ENCODE results near the gene GNA12.
A peak's percentile ranks its signal among the peaks of the same experiment; 100 is the strongest.
"Not testable (repeated sequence)": the region's sequence is repeated elsewhere in the genome, so short reads cannot be mapped to it uniquely, and the experiment has no call there.

GNA12 gene

DNA sequence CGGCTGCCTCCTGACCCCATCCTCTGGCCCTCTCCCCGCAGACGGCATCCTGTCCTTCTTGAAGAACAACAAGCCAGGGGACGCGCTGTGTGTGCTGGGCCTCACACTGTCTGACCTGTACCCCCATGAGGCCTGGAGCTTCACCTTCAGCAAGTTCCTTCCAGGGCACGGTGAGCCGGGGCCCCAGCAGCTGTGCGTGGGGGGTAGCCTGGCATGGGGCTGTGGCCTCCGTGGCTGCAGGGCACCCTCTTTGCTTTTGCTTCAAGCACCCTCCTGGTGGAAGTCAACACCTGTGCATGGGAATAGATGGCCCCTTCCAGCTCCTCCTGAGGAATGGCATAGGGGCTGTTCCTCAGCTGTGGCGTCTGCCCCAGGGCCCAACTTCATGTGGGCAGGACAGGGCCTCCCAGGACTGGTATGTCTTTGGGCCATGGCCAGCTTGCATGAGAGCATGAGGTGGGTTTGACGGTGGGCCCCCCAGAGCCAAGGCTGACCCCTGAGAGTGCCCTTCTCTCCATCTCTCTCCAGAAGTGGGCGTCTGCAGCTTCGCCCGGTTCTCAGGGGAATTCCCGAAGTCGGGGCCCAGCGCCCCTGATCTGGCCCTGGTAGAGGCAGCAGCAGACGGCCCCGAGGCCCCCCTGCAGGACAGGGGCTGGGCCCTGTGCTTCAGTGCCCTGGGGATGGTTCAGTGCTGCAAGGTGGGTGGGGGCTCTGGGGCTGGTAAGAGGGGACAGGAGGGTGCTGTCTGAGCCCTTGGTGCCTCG lies 135.4 kb downstream of the GNA12 start:
- no peak for DNase-seq

DNA sequence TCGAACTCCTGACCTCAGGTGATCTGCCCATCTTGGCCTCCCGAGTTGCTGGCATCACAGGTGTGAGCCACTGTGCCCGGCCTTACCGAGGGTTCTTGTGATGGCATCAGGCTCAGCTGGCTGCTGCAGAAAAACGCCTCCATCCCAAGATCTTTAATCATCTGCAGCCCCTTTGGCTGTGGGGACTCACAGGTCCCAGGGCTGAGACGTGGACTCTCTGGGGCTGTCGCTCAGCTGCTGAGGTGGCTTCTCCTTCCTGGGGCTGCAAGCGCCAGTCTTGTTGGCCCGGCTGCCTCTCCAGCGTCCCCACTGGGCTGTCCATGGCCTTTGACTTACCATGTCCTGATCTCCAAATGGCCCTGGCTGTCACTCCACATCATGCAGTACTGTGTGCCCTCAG lies 136.1 kb downstream of the GNA12 start:
- DNase-seq: no peak

DNA sequence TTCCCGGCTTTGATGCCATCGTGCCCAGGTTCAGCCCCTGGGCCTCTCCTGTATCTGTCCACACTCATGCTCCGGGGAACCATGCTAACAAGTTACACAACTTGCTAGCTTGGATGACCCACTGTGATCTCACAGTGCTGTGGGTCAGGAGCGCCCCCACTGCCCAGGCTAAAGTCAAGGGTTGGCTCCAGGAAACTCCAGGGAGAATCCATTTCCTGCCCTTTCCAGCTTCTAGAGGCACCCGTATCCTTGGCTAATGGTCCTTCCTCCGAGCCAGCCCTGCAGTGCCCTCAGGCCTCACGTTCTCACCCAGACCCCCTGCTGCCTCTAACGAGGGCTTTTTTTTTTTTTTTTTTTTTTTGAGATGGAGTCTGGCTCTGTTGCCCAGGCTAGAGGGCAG lies 136.6 kb downstream of the GNA12 start:
- no peak for DNase-seq

DNA sequence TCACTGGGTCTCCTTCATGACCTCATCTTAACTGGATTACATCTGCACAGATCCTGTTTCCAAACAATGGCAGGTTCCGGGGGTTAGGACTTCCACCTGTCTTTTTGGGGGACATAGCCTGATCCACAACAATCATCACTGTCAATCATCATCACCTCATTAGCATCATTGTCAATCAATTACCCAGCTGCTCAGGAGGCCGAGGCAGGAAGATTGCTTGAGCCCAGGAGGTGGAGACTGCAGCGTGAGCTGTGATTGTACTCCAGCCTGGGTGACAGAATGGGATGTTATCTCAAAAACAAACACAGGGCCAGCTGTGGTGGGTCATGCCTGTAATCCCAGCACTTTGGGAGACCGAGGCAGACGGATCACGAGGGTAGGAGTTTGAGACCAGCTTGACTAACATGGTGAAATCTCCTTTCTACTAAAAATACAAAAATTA lies 137.4 kb downstream of the GNA12 start:
- DNase-seq: peak; percentile 81

DNA sequence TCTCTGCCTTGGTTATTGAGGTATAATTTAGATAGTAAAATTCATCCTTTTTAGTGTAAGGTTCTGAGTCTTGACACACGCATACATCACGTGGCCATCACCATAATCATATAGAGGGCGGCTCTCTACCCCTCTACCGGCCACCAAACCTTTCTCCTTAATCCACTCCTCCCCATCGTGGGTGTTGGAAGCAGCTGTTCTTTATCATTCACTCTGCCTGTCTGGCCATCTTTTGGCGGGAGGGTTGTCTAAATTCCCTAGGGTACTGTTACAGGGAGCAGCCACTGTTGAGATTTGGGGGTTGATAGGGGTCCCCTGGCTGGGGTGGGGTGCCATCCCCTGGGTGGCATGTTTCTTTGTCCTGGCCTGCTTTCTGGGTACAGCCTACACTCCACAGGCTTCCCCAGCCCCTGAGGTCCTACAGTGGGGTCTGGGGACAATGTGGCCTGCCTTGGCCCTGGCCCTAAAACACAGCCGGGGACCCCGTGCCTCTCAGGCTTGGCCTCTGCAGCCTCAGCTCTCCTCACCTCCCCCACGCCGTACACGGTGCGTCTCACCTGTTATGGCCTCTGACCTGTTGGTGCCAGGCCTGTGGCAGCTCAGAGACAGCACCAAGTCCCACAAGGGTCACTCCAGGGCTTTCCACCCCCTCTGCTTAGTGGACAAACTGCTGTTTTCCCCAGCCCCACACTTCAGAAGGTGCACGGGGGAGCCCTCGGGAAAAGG lies 138.6 kb downstream of the GNA12 start:
- no peak for DNase-seq

DNA sequence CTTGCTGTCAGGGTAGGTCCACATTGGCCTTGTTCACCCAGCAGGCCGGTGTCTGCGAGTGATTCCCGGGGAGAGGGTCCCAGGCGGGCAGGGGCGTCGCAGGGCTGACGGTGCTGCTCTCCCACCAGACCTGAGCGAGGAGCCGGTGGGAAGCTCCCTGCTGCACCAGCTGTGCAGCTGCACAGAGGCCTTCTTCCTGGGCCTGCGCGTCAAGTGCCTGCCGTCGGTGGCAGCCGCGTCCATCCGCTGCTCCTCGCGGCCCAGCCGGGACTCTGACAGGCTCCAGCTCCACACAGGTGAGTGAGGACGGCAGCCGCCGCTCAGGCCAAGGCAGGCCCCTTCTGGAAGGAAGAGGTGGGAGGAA lies 141.5 kb downstream of the GNA12 start:
- DNase-seq: no peak

DNA sequence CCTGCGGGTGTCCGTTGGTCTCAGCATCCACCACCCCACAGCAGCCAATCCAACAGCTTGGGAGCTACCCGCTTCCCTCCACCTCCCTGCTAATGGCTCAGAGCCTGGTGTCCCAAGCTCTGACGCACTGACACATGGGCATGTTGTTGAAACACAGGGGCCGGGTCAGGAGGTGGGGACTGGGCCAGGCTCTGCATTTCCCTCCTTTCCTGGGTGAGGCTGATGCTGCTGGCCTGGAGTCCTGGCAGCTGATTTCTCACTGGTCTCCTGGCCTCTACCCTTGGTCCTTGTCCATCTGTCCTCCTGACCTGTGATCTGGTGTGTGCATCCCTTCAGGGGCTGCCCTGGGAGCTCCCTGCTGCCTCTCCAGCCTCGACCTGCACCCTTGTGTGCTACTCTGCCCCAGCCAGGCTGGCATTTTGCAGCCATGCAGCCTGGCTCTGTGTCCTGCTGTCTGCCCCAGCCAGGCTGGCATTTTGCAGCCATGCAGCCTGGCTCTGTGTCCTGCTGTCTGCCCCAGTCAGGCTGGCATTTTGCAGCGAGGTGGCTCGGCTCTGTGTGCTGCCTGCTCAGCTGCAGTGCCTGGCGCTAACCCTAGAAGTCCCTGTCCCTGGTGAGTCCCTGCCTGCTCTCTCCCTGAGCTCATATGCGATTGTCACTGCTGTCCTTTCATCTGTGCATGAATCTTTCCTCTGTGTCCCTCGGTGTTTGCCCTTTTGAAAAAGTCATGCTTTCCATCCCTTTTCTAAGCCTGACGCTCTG lies 142.1 kb downstream of the GNA12 start:
- DNase-seq: no peak

DNA sequence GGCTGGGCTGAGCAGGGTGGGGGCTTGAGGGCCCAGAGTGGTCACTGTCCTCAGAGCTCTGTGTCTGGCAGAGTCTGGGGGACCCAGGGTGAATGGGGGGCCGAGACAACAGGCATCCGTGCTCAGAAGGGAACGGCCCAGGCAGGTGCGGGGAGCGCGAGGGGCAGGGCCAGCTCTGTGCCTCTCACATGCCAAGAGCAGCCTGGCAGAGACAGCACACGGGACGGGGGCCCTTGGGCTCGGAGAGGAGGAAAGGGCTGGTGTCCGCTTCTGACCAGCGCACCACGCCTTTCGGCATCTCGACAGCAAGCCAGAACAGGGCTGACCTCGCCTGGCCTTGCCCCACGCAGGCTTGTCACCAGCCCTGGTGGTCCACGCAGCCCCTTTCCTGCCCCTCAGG lies 142.7 kb downstream of the GNA12 start:
- DNase-seq: no peak

DNA sequence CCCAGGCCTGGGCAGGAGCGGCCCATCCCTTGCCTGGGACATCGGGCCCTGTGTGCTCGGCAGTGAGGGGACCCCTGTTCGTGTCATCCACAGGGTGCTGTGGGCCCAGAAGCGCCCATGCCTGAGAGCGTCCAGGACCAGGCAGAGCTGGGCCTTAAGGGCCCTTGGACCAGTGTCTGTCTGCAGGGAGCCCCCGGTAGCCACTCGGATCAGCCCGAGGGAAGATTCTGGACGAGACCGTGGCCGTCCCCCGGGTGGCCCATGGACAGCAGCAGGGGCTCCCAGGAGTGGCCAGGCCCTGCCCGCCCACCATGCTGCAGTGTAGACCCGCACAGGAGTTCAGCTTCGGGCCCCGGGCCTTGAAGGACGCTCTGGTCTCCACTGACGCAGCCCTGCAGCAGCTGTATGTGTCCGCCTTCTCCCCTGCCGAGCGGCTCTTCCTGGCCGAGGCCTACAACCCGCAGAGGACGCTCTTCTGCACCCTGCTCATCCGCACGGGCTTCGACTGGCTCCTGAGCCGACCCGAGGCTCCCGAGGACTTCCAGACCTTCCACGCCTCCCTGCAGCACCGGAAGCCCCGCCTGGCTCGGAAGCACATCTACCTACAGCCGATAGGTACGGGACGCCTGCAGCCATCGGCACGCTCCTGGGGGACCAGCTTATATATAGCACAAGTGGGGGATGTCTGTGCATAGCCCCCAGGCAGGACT lies 143.8 kb downstream of the GNA12 start:
- DNase-seq: no peak

DNA sequence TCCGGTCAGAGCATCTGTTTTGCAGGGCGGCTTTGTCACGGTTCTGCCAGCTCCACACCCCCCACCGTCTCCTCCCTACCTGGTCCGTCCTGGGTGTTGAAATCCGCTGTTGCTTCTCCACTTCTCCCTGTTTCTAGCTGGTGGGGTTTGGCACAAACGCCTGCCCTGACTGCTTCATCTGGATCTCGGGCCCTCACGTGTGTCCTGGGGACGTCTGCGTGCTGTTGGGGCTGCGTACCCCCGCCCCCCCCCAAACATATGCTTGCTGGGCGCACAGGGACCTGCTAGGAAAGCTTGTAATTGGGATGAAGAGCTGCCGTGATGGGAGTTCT lies 144.9 kb downstream of the GNA12 start:
- no peak for DNase-seq

DNA sequence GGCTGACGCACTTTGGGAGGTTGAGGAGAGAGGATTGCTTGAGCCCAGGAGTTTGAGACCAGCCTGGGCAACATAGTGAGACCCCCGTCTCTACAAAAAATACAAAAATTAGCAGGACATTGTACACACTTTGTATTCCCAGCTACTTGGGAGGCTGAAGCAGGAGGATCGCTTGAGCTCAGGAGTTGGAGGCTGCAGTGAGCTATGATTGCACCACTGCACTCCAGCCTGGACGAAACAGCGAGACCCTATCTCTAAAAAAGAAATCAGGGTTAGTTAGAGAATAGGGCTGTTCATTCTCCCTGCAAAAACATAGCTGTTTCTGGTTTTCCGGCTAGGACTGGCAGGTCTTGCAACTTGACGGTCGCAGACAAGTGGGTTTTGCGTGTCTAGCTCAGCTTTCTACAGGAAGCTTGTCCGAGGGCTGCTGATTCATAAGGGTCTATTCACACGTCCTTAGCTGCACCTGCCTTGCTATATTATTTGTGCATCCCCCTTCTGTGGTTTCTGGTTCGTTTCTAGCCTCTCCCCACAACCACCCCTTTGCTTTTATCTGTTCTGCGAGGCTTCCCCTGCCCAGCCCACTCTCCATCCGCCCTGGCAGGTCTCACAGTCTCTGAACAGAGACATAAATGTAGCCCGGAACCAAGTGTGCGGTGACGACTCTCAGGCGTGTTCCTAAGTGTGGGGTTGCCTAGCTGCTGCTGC lies 145.4 kb downstream of the GNA12 start:
- DNase-seq: no peak

DNA sequence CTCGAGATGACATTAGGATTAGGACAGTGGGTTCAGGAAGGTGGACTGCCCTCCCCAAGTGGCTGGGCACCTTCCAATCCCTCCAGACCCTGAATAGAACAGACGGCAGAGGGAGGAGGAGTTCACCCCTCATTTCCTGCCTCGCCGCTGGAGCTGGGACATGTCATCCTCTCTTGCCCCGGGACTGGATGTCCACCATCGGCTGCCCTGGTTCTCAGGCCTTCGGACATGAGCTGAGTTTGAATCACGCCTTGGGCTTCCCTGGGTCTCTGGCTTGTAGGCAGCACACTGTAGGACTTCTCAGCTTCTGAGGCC lies 150.0 kb downstream of the GNA12 start:
- not testable (repeated sequence) for DNase-seq

DNA sequence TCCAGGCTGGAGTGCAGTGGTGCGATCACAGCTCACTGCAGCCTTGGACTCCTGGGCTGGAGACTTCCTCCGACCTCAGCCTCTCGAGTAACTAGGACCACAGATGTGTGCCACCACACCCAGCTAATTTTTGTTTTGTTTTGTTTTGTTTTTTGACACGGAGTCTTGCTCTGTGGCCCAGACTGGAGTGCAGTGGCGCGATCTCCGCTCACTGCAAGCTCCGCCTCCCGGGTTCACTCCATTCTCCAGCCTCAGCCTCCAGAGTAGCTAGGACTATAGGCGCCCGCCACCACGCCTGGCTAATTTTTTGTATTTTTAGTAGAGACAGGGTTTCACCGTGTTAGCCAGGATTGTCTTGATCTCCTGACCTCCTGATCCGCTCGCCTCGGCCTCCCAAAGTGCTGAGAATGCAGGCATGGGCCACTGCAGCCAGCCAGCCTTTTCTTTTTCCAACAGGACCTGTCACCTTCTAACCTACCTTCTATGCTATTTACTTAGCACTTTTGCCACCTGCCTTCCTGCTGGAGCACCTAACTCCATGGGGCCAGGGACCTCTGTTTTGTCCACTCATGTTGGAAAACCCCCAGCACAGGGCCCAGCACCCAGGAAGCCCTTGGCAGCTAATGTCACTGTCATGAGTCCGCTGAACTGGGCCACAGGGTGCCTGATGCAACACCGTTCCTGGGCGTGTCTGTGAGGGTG lies 150.5 kb downstream of the GNA12 start:
- not testable (repeated sequence) for DNase-seq

DNA sequence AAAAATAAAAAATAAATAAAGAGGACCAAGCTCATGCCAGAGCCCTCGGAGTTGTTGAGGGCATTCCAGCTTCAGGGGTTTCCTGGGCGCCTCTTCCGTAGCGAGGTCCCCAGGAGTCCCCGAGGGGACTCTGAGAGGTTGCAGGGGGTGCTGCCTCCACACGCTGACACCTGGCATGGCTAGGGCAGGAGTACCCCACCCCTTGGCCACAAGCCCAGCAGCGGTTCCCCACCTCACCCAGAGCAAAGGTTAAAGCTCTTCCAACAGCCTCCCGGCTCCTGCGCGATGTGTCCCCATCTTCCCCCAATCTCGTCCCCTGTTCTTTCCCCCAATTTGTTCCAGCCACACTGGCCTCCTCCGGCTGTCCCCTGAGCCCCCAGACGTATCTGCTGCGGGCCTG lies 151.6 kb downstream of the GNA12 start:
- no peak for DNase-seq

DNA sequence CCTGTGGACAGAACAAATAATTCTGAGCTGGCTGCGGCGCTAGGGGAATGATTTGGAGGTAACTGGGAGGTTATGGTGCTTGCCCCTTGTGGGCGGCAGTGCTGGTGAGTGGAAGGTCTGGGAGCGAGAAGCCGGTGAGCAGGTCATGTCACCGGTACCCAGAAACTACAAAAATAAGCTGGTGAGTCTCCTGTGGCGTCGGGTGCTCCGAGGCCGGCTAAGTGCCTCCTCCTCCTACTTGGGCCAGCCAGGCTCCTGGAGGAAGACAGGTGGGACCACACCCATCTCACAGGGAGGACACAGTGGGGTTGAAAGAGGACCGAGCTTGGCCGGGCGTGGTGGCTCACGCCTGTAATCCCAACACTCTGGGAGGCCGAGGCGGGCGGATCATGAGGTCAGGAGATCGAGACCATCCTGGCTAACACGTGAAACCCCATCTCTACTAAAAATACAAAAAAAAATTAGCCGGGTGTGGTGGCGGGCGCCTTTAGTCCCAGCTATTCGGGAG lies 152.1 kb downstream of the GNA12 start:
- DNase-seq: not testable (repeated sequence)

DNA sequence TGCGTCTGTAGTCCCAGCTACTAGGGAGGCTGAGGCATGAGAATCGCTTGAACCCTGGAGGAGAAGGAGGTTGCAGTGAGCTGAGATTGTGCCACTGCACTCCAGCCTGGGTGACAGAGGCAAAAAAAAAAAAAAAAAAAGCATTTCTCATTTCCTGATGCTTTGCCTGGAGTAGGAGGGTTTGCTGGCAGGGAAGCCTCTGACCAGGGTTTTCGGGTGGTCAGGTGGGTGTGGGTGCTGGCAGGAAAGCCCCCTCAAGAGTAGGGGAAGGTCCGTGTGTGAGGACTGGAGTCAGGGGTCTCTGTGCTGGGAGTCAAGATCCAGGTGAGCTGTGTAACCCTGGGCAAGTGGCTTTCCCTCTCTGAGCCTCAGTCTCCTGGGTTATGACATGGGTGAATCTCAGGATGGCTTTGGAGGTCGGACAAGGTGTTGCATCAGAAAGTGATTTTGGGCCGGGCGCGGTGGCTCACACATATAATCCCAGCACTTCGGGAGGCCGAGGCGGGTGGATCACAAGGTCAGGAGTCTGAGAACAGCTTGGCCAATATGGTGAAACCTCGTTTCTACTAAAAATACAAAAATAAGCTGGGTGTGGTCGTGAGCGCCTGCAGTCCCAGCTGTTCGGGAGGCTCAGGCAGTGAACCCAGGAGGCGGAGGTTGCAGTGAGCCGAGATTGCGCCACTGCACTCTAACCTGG lies 152.9 kb downstream of the GNA12 start:
- no peak for DNase-seq

DNA sequence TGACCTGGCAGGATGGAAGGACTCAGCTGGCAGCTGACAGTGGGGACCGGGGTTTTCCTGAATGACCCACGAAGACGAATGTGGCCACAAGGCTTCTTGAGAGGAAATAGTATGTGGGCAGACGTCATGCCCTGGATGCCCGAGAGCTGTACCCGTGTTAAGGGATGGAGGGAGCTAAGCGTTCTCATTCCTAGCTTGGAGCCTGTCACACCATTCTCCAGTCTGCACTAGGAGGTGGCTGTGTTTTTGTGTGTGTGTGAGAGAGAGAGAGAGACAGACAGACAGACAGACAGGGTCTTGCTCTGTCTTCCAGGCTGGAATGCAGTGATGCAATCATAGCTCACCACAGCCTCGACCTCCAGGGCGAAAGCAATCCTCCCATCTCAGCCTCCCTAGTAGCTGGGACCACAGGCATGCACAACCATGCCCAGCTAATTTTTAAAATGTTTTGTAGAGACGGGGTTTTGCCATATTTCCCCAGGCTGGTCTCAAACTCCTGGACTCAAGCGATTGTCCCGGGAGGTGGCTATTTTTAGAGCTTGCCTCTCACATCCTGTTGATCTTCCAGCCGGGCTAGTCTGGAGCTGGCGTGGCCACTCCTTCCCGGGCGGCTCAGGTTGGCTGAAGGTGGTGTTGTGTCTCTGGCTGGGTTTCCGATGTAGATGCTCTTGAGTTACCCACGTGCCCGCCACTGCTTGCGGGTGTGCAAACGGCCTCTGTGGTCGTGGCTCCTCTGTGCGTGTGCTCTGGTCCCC lies 154.0 kb downstream of the GNA12 start:
- no peak for DNase-seq

DNA sequence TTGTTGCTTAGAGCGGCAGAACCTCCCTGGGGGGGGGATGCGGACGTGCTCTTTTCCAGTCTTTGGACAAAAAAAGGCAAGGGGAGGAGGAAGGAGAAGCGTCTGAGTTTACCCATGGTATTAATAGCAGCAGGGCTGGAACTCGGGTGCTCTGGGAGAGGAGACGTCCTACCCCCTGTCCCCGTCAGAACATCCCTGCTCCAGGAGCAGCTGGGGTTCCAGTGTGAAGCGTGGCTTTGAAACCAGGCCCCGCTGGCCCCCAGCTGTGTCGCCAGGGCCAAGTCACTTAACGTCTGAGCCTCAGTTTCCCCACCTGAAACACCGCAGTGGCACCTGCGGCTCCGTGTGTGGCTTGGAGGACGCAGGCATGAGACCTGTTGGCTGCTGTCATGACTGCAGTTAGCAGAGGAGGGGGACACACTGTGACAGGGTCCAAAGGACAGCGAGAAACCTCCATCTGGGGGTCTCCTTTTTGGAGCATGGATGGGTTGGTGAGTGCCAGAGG lies 154.7 kb downstream of the GNA12 start:
- DNase-seq: no peak

DNA sequence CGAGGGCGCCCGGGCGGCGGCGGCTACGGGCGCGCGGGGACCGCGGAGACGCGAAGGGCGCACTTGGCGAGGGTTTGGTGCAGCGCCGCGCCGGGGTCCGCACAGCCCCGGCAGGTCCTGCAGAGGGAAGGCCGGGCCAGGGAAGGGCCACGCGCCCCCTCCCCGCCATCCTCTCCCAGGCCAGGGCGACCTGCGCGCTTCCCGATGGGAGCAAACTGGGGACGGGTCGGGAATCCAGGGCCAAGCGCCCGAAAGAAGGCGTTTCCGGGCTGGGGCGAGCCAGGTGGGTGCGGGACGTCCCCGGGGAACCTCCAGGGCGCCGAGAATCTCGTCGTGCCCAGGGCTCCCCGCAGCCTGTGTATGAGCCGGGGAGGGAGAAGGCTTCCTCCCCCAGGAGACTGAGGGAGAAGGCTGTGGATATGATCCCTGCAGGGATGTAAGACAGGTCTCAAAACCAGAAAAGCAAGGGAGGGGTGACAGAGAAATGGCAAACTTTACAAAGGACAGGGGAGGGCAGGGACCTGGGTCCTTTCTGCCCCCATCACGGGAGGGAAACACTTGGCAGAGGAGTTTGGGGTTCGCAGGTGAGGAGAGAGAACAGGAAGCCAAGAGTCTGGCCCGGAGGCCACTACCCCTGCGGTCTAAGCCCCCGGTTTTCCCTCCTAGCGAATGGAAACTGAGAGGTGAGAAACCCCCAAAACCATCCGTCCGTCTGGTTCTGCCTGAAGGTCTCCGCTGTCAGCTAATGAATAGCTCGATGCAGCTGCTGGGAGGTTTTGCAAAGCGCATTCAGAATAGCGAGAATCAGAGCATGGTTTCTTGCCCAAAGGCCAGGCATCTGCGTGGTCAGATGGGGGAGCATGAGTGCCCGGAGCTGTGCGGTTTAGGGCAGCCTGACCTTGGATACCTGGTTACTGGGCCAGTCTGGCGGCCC lies 155.4 kb downstream of the GNA12 start:
- no peak for DNase-seq
